OCI-LY7 (cell line): ENCODE measurements around the gene EFNA5.

Source experiments
- EZH2phosphoT487 ChIP-seq: fragments of 200-600 bp; sonication (generic); IDR thresholded peaks from 2 replicates; pipeline ENCODE4 v1.6.1; 2018; ENCODE audit warnings: low read depth, borderline replicate concordance, mild to moderate bottlenecking, mixed run types, antibody characterized with exemption, low read length, moderate library complexity, mixed read lengths
- TF ChIP-seq, protein P1 (sequence below): fragments of 200-600 bp; sonication (generic); conservative IDR thresholded peaks from 2 replicates; pipeline ENCODE4 v1.5.1; 2014; ENCODE audit warnings: mild to moderate bottlenecking, antibody characterized with exemption, low read length, moderate library complexity, mixed read lengths

DNA sequence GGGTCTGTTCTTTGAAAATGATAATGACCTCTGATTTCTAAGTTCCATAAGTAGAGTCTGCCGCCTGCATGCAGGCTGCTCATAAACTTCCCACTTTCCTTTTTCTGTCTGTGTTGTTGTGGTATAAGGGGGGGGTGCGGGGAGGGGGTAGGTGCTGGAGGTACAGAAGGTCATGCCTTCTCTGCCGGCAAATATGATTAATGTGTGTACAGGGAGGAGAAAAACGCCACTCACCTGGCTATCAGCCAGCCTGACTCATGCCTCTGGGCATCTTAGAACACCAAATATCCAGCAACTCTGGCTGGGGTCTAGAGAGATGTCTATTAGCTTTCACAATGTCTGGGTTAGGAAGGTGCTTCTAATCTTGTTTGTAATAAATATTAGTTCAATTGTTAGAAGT lies 128.3 kb downstream of the EFNA5 start:
- TF ChIP-seq, protein P1, sequence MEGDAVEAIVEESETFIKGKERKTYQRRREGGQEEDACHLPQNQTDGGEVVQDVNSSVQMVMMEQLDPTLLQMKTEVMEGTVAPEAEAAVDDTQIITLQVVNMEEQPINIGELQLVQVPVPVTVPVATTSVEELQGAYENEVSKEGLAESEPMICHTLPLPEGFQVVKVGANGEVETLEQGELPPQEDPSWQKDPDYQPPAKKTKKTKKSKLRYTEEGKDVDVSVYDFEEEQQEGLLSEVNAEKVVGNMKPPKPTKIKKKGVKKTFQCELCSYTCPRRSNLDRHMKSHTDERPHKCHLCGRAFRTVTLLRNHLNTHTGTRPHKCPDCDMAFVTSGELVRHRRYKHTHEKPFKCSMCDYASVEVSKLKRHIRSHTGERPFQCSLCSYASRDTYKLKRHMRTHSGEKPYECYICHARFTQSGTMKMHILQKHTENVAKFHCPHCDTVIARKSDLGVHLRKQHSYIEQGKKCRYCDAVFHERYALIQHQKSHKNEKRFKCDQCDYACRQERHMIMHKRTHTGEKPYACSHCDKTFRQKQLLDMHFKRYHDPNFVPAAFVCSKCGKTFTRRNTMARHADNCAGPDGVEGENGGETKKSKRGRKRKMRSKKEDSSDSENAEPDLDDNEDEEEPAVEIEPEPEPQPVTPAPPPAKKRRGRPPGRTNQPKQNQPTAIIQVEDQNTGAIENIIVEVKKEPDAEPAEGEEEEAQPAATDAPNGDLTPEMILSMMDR, result no peak
- no peak for TF ChIP-seq EZH2phosphoT487
